ENCODE results near the gene DPF3. TPM values are rescaled to one million over a fixed set of nuclear protein-coding genes. Genes with fewer than 3 reads are reported as not detected.

DPF3 gene
- total and polyA plus RNA-seq, 9 of the 15 experiments (the other 6 are each of a cell fraction or from before 2014, with no cell fraction given): 0.21 to 4.9 (median 1.2) TPM

GRCh38 chr14:72929316-72930080 lies 35.6 kb upstream of the DPF3 start:
- Histone ChIP-seq H3K4me2 (ENCODE audit: insufficient read depth, low read length) (no peak overlapping the region), H3K27me3 (ENCODE audit: control insufficient read depth in 2 of 2, insufficient read depth in 2 of 2, low read length in 2 of 2) (no peaks in the 10 kb centered on the region), H3K27ac (ENCODE audit: extremely low read depth, low read depth, low read length) (no peak overlapping the region), H3K9me1 (ENCODE audit: control insufficient read depth, insufficient read depth, low read length) (no peaks in the 10 kb centered on the region), H2AFZ (ENCODE audit: low read depth, low read length) (no peak overlapping the region), H3K36me3 (ENCODE audit: control insufficient read depth, insufficient read depth, low read length) (peaks cover 8% of the 10 kb centered on the region; the same call in 1 of the 3 replicates), H3K4me3 (no peak overlapping the region), H3K9ac (ENCODE audit: insufficient read depth in 1 of 2, low read depth in 2 of 2, low read length in 2 of 2) (no peak overlapping the region), H4K20me1 (replicated peaks; ENCODE audit: control insufficient read depth, insufficient read depth, low read length) (no peaks in the 10 kb centered on the region), H3K4me1 (replicated peaks in 1 of 2; ENCODE audit: control insufficient read depth in 2 of 2, insufficient read depth in 2 of 2, low read length in 2 of 2) (peaks cover 16 to 45% of the 10 kb centered on the region in 2 experiments), H3K79me2 (ENCODE audit: control insufficient read depth, insufficient read depth, low read length) (peaks cover 78% of the 10 kb centered on the region), H3K9me3 (replicated peaks; ENCODE audit: control insufficient read depth, insufficient read depth, low read depth, low read length) (no peaks in the 10 kb centered on the region)
- no peak for DNase-seq (ENCODE audit: extremely low read depth in 1 of 4, low spot score in 3 of 4)
- ChIA-PET CTCF (ENCODE audit: low intra/inter-chr PET ratio) (no interaction called here), POLR2A (interaction anchor here (0.9 kb wide), 1 partner anchor 19 kb away, joined by 4 read pairs; no protein-coding TSS in a partner anchor)
- peak; percentile 91 for TF ChIP-seq ZBTB33 (CRISPR knock-in tag; IDR thresholded peaks at IDR 0.05)
- TF ChIP-seq ZNF707 (CRISPR knock-in tag; conservative IDR thresholded peaks at IDR 0.05): no peak
- peak; percentile 38; the same call in 1 of the 2 replicates for TF ChIP-seq RBFOX2 (IDR thresholded peaks at IDR 0.05; ENCODE audit: low read depth, low read length)
- FAIRE-seq: no peak
- in situ Hi-C loops (cut with MboI) (no loop called here), intact Hi-C loops (cut with micrococcal nuclease) (loop anchor here (10.0 kb wide), 1 partner anchor 535 kb away; no protein-coding TSS in a partner anchor)
- no peak for ATAC-seq
- WGBS (ENCODE audit: insufficient coverage, low coverage, missing lambda C conversion rate): 96% methylated on average over 35 of the region's 43 CpGs
- no TSS peak for BruUV-seq (replicated peaks)

Data from K562 (cell line).